SK-MEL-5 (cell line): ENCODE results near the gene OR4D6. TPM values are rescaled to one million over a fixed set of nuclear protein-coding genes. Genes with fewer than 3 reads are reported as not detected.

ENCODE experiments used
- DNase-seq: peaks from one replicate; pipeline ENCODE4 v3.0.0-alpha.2; 2016; ENCODE audit warnings: low read depth, low spot score
- in situ Hi-C: cut with HindIII; loops from 2 replicates; pipeline ENCODE4 v1.10.0; 2016; ENCODE audit warnings: low sequenced_read_pairs, high pct_unique_total_duplicates, low pct_unique_long_range_greater_than_20kb
- total RNA-seq: library from RNA; depleted of rRNA; stranded (reverse); fragments of >200 nt; shearing (Covaris generic); gene quantifications from 2 replicates; pipeline ENCODE4 v1.2.3, GENCODE V29; 2014; rRNA removed

Gene OR4D6
- total RNA-seq, 1 experiment from 2014 or later = not detected

- in situ Hi-C loops = no loop called here
- no peak for DNase-seq
Observed at GRCh38 chr11:59479906-59480305, 23.1 kb downstream of the OR4D6 start.

GRCh38 chr11:59480359-59480758 lies 23.6 kb downstream of the OR4D6 start:
- no peak for DNase-seq
- in situ Hi-C loops = no loop called here

GRCh38 chr11:59501931-59502330 lies 45.2 kb downstream of the OR4D6 start:
- no peak for DNase-seq
- in situ Hi-C loops = no loop called here

GRCh38 chr11:59503276-59503675 lies 46.5 kb downstream of the OR4D6 start, which contains the start of gene OR4D11:
TSS of gene OR4D11 (plus strand) at chr11:59503576. CDS start at chr11:59503576, 0 bp downstream.
- DNase-seq = no peak
- in situ Hi-C loops = no loop called here

Other genes with a start within 250 kb of the OR4D6 start
- not detected in 2 replicates for gene MPEG1, start 244.0 kb upstream of the OR4D6 start, total RNA-seq
- gene OR5AN1, start 98.1 kb upstream of the OR4D6 start, total RNA-seq = not detected in 2 replicates
- not detected in 2 replicates for gene OR5A2, start 30.5 kb upstream of the OR4D6 start, total RNA-seq
- not detected in 2 replicates for gene OR5A1, start 20.5 kb upstream of the OR4D6 start, total RNA-seq
- not detected in 2 replicates for gene OR4D10, start 16.4 kb downstream of the OR4D6 start, total RNA-seq
- not detected in 2 replicates for gene OR4D11, start 46.6 kb downstream of the OR4D6 start, total RNA-seq
- gene OR4D9, start 54.6 kb downstream of the OR4D6 start, total RNA-seq = not detected in 2 replicates
- 17.8 and 21.1 TPM in 2 replicates for gene OSBP, start 158.8 kb downstream of the OR4D6 start, total RNA-seq
- gene PATL1, start 212.1 kb downstream of the OR4D6 start, total RNA-seq = 18.4 and 21.0 TPM in 2 replicates